Measurements from ENCODE around the gene SPPL3.

DNA sequence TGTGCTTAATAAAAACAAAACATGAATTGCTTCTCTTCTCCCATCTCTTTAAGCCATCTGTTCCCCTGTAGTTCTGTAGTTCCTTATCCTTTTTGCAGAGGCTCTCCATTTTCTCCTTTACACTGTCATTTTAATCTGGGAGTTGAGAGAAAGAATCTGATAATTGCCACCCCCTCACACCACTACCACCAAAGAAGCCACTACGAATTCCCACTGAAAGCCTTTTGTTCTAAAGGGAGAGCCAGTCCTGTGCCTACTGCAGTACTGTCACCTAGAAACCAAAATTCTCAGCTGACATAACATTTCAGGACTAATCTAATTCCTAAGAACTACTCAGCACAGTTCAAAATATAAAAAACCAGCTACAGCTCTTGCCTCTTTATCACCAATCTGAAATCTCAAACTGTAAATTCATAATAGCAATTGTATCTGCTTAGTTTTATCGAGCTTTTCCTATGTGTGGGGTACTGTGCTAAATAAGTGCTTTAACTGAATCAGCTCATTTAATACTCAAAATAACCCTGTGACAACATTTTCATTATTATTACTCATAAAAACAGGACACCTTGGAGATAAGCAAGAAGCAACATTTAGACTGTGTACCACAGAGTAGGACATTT lies 72.4 kb downstream of the SPPL3 start:
- TF ChIP-seq POLR2A (IDR thresholded peaks at IDR 0.05; ENCODE audit: low read length) (no peak), GATA1 (IDR thresholded peaks at IDR 0.05; ENCODE audit: low read depth, low read length) (no peak)

Data from erythroblast (primary cell).